GM23338 (cell line): ENCODE measurements around the gene HDC.

Experiments used
- CTCF ChIP-seq, 2 experiments: fragments of 200-600 bp in 1 of 2; sonication (generic) in 1 of 2; conservative IDR thresholded peaks; 2 replicates each; pipeline versions ENCODE4 v1.5.1 to v1.6.1; 2016 to 2017; ENCODE audit warnings: antibody characterized with exemption in 2 of 2, low read depth in 2 of 2, mild to moderate bottlenecking in 2 of 2, moderate library complexity in 1 of 2
- POLR2AphosphoS5 ChIP-seq: IDR thresholded peaks from 2 replicates; pipeline ENCODE4 v1.6.1; 2016; ENCODE audit warnings: antibody characterized with exemption, low read depth

- TF ChIP-seq CTCF (conservative IDR thresholded peaks at IDR 0.05; ENCODE audit: low read depth in 2 of 2) (no peak), POLR2AphosphoS5 (no peak)
Observed at GRCh38 chr15:50232791-50233190, 32.7 kb downstream of the HDC start.
